ENCODE results near the gene SELENOO.

- no peak for TF ChIP-seq CTCF (IDR thresholded peaks at IDR 0.05 in 2 of 3, conservative IDR thresholded peaks at IDR 0.05 in 1 of 3; ENCODE audit: borderline replicate concordance in 1 of 3, insufficient read depth in 1 of 3, low read depth in 2 of 3, low read length in 2 of 3)
- no peak for TF ChIP-seq POLR2AphosphoS5 (IDR thresholded peaks at IDR 0.05; ENCODE audit: low read depth, low read length)
Observed at GRCh38 chr22:50188356-50188755, 12.5 kb upstream of the SELENOO start.

Data from HCT116 (cell line).